Stimulated activated CD8-positive, alpha-beta memory T cell treated with anti-CD3 and anti-CD28 coated beads, Interleukin-15, amount 100 ng/mL, for 4 hours (primary cell): ENCODE results near the gene RALGAPA2.

Experiments used
- DNase-seq, 2 donors: peaks; one replicate each; pipeline ENCODE4 v3.0.0-alpha.2; 2020; ENCODE audit warnings: low read depth in 2 of 2

Gene RALGAPA2

DNA sequence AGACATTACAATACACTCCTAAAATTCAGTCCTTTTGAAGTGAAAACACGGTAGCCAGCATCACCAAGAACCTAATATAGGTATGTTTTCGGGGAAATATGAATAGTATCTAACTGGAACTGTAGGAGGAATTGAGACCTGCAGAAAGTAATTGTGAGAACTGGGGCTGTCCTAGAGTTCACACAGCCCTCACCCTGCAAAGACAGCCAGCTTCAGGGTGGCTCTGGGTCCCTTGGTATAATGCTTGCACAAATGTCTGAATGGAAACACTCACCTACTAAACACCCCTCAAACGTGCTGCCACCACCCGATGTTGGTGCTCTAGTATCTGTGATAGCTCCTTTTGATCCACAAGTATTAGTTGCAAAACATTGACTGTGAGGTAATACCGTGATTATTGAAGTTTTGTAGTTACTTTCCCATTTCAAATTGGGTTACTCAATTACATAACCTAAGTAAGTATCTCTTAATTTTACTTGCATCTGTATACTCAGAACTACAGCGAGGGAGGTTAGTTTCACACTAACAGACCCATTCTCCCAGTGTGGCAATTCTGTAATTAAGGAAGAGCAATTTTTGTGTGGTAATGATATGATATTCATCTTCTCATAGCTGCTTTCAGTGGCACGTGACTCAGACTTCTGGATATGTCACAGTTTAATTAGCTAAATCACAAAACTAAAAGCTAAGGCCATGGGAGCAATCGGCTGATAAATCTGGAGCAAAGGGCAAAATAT, 215.0 kb downstream of the RALGAPA2 start:
- DNase-seq = no peak

DNA sequence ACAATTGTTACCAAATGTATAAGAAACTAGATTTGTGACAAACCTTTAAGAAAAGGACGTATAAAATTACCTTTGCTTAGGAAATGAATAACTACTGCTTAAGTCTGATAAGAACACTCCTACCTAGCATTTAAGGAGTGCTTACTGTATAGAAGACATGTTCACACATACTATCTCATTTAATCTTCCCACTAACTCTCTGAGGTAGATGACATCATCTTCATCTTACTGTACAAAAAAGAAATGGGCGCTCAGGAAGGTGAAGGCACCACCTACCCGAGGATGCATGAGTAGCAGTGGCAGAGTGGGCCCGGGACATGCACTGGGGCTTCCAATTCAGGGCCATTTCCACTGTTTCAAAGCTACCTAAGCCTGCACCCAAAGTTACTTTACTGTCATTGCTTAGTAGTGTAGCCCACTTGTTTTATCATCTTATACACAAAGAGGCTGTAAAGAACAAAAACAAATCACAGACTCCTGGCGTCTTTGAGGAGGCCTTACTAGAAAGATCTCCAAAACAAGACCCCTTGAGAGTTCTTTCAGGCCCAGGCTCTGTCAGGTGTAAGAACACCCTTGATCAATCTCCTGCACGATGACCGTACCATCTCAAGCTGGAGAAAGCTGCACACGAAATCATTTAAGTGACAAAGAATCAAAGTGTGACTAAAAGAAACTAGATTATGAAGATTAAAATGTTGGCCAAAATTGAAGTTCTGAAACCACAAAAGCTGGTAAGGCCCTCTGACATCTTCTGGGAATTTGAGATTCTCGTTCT, 216.5 kb downstream of the RALGAPA2 start:
- no peak for DNase-seq

GRCh38 chr20:20493701-20494100, 218.7 kb downstream of the RALGAPA2 start:
- no peak for DNase-seq

GRCh38 chr20:20492521-20493332, 219.7 kb downstream of the RALGAPA2 start:
- DNase-seq = no peak

- no peak for DNase-seq
Measured at GRCh38 chr20:20491784-20492264, 220.6 kb downstream of the RALGAPA2 start.

GRCh38 chr20:20491110-20491783, 221.2 kb downstream of the RALGAPA2 start:
- no peak for DNase-seq

DNA sequence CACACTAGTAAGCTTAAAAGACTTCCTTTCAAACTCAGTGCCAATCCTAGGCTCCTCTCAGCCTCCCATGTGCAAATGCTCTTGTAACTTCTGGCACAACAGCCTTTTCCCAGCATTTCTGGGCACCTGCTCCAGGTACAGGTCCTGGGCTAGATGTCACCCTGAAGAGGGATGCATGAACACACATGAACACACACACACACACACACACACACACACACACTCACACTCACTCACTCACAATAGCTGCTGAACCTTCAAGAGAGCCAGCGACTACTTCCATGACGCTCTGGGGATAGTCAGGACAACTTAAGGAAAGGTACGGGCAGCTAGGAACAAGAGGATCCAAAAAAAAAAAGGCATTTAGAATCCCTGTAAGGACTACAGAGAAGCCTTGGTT, 221.8 kb downstream of the RALGAPA2 start:
- no peak for DNase-seq

DNA sequence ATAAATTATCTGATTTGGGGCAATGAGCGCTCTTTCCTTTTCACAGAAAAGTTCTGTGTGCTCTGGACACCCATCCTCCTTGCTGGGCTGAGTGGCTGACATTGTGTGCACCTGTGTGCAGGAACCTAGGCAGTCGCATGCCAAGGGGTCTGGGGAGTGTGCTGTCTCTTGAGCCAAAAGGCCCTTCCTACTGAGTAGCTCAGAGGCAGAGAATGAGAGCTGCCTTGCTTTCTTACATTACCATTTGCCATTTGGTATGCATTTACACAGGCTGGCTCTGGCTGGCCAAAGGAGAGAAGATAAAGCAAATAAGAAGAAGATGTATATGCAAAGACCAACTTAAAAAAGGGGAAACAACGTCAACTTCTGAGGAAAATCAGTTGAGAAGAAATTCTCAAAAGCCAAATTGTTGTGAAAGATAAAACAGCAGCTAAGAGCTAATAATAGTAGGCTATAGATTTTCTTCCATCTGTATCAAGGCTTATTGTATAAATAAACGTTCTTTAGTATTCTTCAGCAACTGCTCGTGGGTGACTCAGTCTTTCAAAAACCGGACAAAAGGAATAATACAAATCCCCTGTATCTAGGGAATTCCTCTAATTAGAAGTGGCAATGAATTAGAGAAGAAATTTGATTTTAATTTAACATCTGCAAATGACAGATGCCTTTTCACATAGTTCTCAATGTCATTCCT, 222.6 kb downstream of the RALGAPA2 start:
- no peak for DNase-seq

DNA sequence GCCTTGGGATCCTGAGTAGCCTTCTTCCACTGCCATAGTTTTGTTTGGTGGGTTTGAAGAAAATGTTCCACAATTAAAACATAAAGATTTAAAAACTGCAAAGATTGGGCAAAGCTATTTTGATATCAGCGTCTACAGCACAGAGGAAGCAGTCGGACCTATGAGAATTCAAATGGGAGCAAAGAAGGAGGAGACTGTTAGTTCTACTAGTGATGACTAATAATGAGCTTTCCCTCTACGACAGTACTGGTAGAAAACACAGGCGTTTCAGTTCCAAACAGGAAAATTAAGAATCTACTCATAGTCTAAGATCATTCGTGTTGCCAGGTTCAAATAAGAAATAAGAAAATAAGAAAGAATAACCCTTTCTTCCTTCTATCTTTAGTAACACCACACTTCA, 223.4 kb downstream of the RALGAPA2 start:
- no peak for DNase-seq

DNA sequence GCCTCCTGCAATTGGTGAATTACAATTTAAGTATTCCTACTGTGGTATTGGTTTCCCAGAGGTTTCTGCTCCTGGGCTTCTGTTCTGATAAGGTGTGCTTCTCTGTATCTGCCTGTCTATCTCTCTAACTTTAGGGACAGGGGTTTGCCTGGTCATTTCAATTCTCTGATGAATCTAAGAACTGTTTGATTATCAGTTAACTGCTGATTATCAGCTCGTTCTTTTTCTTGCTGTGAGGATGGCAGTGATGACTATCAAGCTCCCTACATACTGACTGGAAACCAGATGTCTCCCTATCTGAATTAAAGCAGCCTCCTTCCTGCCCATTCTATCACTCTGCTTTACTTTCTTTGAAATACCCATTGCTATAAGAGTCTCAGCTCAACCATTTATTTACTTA, 224.1 kb downstream of the RALGAPA2 start:
- DNase-seq = no peak

DNA sequence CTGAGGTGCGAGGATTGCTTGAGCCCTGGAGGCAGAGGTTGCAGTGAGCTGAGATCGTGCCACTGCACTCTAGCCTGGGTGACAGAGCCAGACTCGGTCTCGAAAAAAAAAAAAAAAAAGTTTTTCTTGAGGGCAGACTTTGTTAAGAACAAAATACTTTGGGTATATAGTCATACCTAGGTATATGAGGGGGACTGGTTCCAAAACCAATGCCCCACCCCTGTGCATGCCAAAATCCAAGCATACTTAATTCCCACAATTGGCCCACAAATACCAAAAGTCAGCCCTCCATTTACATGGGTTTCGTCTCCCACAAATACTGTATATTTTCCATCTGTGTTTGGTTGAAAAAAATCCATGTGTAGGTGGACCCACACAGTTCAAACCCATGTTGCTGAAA, 224.6 kb downstream of the RALGAPA2 start:
- no peak for DNase-seq

DNA sequence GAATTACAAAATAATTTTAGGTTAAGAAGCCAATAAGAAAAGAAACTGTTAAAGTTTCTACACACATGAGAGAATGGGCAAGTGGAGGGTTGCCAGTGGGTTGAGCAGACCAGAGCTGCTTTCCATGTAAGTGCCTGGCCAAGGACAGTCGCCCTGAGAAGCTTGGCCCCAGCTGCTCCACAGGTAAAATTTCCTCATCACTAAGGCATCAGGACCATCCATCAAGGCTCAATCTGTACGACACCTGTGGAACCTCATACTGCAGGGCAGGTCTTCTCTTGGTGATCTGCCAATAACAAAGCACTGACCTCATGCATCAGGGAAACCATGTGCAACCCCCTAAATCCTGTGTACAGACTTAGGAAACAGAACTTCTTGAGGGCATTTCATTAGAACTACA, 229.1 kb downstream of the RALGAPA2 start:
- DNase-seq = no peak

GRCh38 chr20:20482453-20482852, 230.0 kb downstream of the RALGAPA2 start:
- DNase-seq = no peak

- no peak for DNase-seq
Measured at GRCh38 chr20:20480689-20481088, 231.8 kb downstream of the RALGAPA2 start.

DNA sequence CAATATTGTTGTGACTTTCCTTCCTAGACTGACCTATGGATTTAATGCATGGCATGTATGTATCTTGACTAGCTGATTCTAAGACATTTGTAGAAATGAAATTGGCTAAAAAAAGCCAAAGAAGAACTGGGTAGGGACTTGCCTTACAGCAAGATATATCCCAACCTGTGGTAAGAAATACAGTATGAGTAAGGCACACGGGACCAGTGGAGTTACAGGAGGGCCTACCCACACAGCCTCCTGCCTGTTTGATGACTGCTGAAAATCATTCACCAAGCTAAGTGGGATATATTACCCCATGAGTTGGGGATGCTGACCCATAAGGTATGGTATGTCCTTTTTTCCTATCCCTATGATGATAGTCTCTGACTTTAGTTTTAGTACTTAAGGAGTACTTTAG, 232.3 kb downstream of the RALGAPA2 start:
- DNase-seq = no peak

GRCh38 chr20:20477444-20478041, 234.9 kb downstream of the RALGAPA2 start:
- no peak for DNase-seq

GRCh38 chr20:20476504-20476903, 235.9 kb downstream of the RALGAPA2 start:
- DNase-seq = no peak

DNA sequence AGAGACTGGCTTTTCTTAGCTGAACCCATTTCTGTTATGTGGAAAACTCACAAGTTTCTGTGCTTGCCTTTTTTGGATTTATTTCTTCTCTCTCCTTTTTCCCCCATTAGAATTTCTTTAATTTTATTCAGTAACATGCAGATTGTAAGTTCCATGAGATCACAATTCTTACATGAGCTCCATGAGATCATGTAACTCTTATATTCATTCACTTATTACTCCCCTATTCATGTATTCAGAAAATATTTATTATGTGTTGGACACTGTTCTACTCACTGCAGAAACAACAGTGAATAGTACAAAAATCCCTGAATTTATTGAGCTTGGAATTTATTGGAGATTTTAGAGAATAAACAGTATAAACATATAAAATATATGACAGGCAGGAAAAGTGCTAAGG, 238.8 kb downstream of the RALGAPA2 start:
- no peak for DNase-seq

DNA sequence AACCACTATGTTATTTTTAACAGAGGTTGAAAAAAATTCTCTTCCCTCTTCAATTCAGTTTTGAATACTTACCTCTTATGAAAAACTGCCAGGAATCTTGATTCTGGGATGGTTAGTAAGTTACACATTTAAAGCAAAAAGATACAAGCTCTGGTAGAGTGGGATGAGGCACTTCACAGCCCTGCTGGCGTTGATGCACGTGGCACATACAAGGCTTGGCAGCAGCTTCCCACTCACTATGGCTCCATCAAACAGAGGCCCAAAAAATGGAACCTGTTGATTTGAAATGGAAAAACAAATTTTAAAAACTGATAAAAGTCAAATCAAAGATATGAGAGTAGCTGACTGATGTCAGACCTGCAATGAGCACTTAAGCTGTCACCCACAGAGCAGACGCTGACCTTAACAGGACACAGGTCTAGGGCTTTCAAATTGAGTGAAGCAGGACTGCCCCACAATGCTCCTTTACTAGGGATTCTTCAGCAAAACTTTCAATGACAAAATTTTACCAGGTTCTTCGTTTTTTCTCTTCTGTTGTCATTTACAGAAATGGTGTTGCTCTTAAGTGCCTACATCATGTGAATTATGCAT, 239.7 kb downstream of the RALGAPA2 start:
- DNase-seq = no peak

- no peak for DNase-seq
Measured at GRCh38 chr20:20466341-20466879, 246.0 kb downstream of the RALGAPA2 start.
